Ishikawa (cell line): ENCODE results near the gene BEGAIN.

Source experiments
- CEBPB ChIP-seq: IDR thresholded peaks from 2 replicates; pipeline ENCODE4 v1.6.1; 2012
- CREB1 ChIP-seq: IDR thresholded peaks from 2 replicates; pipeline ENCODE4 v1.6.1; 2012; ENCODE audit warnings: low read depth
- EGR1 ChIP-seq: IDR thresholded peaks from 2 replicates; pipeline ENCODE4 v1.6.1; 2012
- EP300 ChIP-seq: IDR thresholded peaks from 2 replicates; pipeline ENCODE4 v1.6.1; 2012; ENCODE audit warnings: borderline replicate concordance
- FOXM1 ChIP-seq: IDR thresholded peaks from 2 replicates; pipeline ENCODE4 v1.6.1; 2012; ENCODE audit warnings: low read depth, borderline replicate concordance
- MAX ChIP-seq: IDR thresholded peaks from 2 replicates; pipeline ENCODE4 v1.6.1; 2012
- NFIC ChIP-seq: IDR thresholded peaks from 2 replicates; pipeline ENCODE4 v1.6.1; 2012
- RAD21 ChIP-seq: IDR thresholded peaks from 2 replicates; pipeline ENCODE4 v1.6.1; 2012; ENCODE audit warnings: low read depth
- REST ChIP-seq: IDR thresholded peaks from 2 replicates; pipeline ENCODE4 v1.6.1; 2012; ENCODE audit warnings: low read depth, mild to moderate bottlenecking
- TAF1 ChIP-seq: IDR thresholded peaks from 2 replicates; pipeline ENCODE4 v1.6.1; 2012; ENCODE audit warnings: low read depth, mild to moderate bottlenecking
- TCF12 ChIP-seq: IDR thresholded peaks from 2 replicates; pipeline ENCODE4 v1.6.1; 2012; ENCODE audit warnings: low read depth
- TEAD4 ChIP-seq: IDR thresholded peaks from 2 replicates; pipeline ENCODE4 v1.6.1; 2012
- USF1 ChIP-seq: IDR thresholded peaks from 2 replicates; pipeline ENCODE4 v1.6.1; 2012
- YY1 ChIP-seq: IDR thresholded peaks from 2 replicates; pipeline ENCODE4 v1.6.1; 2012; ENCODE audit warnings: low read depth
- ZBTB7A ChIP-seq: IDR thresholded peaks from 2 replicates; pipeline ENCODE4 v1.6.1; 2012; ENCODE audit warnings: low read depth

Gene BEGAIN

GRCh38 chr14:100586153-100586402 lies 1.1 kb downstream of the BEGAIN start:
- TF ChIP-seq TEAD4 (no peak), RAD21 (no peak), CREB1 (no peak), FOXM1 (no peak), NFIC (no peak), TAF1 (no peak), EP300 (no peak), CEBPB (no peak), EGR1 (no peak)

GRCh38 chr14:100585448-100586152 lies 1.6 kb downstream of the BEGAIN start:
- no peak for TF ChIP-seq FOXM1

- no peak for TF ChIP-seq TEAD4
- no peak for TF ChIP-seq FOXM1
- no peak for TF ChIP-seq YY1
- no peak for TF ChIP-seq CREB1
- TF ChIP-seq EP300 = no peak
- no peak for TF ChIP-seq USF1
- TF ChIP-seq ZBTB7A = no peak
- TF ChIP-seq REST = no peak
- TF ChIP-seq EGR1 = no peak
- TF ChIP-seq TCF12 = no peak
- no peak for TF ChIP-seq NFIC
- TF ChIP-seq MAX = no peak
- TF ChIP-seq RAD21 = no peak
- no peak for TF ChIP-seq TAF1
- no peak for TF ChIP-seq CEBPB
These were observed 2.9 kb downstream of the BEGAIN start for GRCh38 chr14:100584056-100585031.

- TF ChIP-seq CREB1 (no peak), FOXM1 (no peak), TCF12 (no peak), ZBTB7A (no peak), YY1 (no peak), TAF1 (no peak)
These were observed 4.0 kb downstream of the BEGAIN start for GRCh38 chr14:100583245-100583644.

GRCh38 chr14:100582496-100583165 lies 4.6 kb downstream of the BEGAIN start:
- TF ChIP-seq TCF12 = no peak
- TF ChIP-seq REST = no peak
- TF ChIP-seq CEBPB = no peak
- TF ChIP-seq USF1 = no peak
- TF ChIP-seq RAD21 = no peak
